Ascending aorta (tissue), 2 donors: ENCODE measurements around the gene MECR. TPM values are rescaled to one million over a fixed set of nuclear protein-coding genes. Genes with fewer than 3 reads are reported as not detected.

ENCODE experiments used
- DNase-seq, 2 donors: peaks; one replicate each; pipeline ENCODE4 v3.0.0-alpha.2; 2019; ENCODE audit warnings: low spot score in 2 of 2
- H3K27ac ChIP-seq, 2 donors: fragments of 200-600 bp; sonication (generic); one replicate each; pipeline ENCODE4 v1.5.1; 2016 to 2017; ENCODE audit warnings: mild to moderate bottlenecking in 1 of 2
- H3K27me3 ChIP-seq: fragments of 200-600 bp; sonication (generic); one replicate; pipeline ENCODE4 v1.5.1; 2017
- H3K36me3 ChIP-seq, 2 donors: fragments of 200-600 bp; sonication (generic); one replicate each; pipeline ENCODE4 v1.5.1; 2016
- H3K4me1 ChIP-seq, 2 donors: fragments of 200-600 bp; sonication (generic); one replicate each; pipeline ENCODE4 v1.5.1; 2016 to 2017; ENCODE audit warnings: mild to moderate bottlenecking in 1 of 2
- H3K4me3 ChIP-seq, 2 donors: fragments of 200-600 bp; sonication (generic); one replicate each; pipeline ENCODE4 v1.5.1; 2016 to 2017; ENCODE audit warnings: mild to moderate bottlenecking in 1 of 2
- H3K9me3 ChIP-seq, 2 donors: fragments of 200-600 bp; sonication (generic); one replicate each; pipeline ENCODE4 v1.5.1; 2016
- CTCF ChIP-seq, 3 experiments: fragments of 200-600 bp in 2 of 3; fragments of 450-650 bp in 1 of 3; sonication (generic) in 2 of 3; IDR thresholded peaks; one replicate each; pipeline ENCODE4 v1.5.1; 2016 to 2019; ENCODE audit warnings: antibody characterized with exemption in 3 of 3, mild to moderate bottlenecking in 1 of 3, moderate library complexity in 1 of 3
- intact Hi-C: fragments of 100-400 bp; cut with DNase I; formaldehyde crosslinking; loops from one replicate; pipeline ENCODE4 v1.15.1; 2023
- total RNA-seq: library from RNA; depleted of rRNA; stranded (reverse); fragments of >200 nt; gene quantifications from one replicate; pipeline ENCODE4 v1.1.0, GENCODE V29; 2016

Gene MECR
- total RNA-seq, 1 donor from 2014 or later: 1.2 TPM

- H3K4me1 ChIP-seq: peaks cover 0 to 8% of the 10 kb centered on the region in 2 donors
Observed at GRCh38 chr1:29171521-29171920, 59.2 kb downstream of the MECR start.

GRCh38 chr1:29171089-29171488, 59.6 kb downstream of the MECR start:
- intact Hi-C loops: no loop called here
- Histone ChIP-seq H3K9me3 (no peaks in the 10 kb centered on the region), H3K36me3 (peaks cover 14 to 31% of the 10 kb centered on the region in 2 donors), H3K4me1 (peaks cover 0 to 8% of the 10 kb centered on the region in 2 donors), H3K4me3 (no peak overlapping the region), H3K27ac (no peak overlapping the region), H3K27me3 (no peaks in the 10 kb centered on the region)
- no peak for TF ChIP-seq CTCF (IDR thresholded peaks at IDR 0.05)
- DNase-seq: no peak

More at GRCh38 chr1:29171521-29171920, 59.2 kb downstream of the MECR start:
- H3K27ac ChIP-seq: no peak overlapping the region
- no peaks in the 10 kb centered on the region for H3K27me3 ChIP-seq
- TF ChIP-seq CTCF (IDR thresholded peaks at IDR 0.05): no peak
- H3K4me3 ChIP-seq: no peak overlapping the region
- intact Hi-C loops: no loop called here
- no peaks in the 10 kb centered on the region for H3K9me3 ChIP-seq
- no peak for DNase-seq
- H3K36me3 ChIP-seq: peaks cover 10 to 27% of the 10 kb centered on the region in 2 donors

- no peak overlapping the region for H3K27ac ChIP-seq
- TF ChIP-seq CTCF (IDR thresholded peaks at IDR 0.05): no peak
- no peak for DNase-seq
- peaks cover 18 to 41% of the 10 kb centered on the region in 2 donors for H3K36me3 ChIP-seq
- peaks cover 0 to 5% of the 10 kb centered on the region in 2 donors for H3K4me1 ChIP-seq
- H3K4me3 ChIP-seq: no peak overlapping the region
- no peaks in the 10 kb centered on the region for H3K9me3 ChIP-seq
- no peaks in the 10 kb centered on the region for H3K27me3 ChIP-seq
- intact Hi-C loops: no loop called here
Observed at GRCh38 chr1:29169976-29170375, 60.8 kb downstream of the MECR start.

GRCh38 chr1:29167904-29168303, 62.8 kb downstream of the MECR start:
- Histone ChIP-seq H3K27me3 (no peaks in the 10 kb centered on the region), H3K27ac (no peak overlapping the region), H3K4me1 (peaks cover 0 to 5% of the 10 kb centered on the region in 2 donors), H3K4me3 (no peak overlapping the region), H3K36me3 (peaks cover 18 to 45% of the 10 kb centered on the region in 2 donors), H3K9me3 (no peaks in the 10 kb centered on the region)
- no peak for DNase-seq
- TF ChIP-seq CTCF (IDR thresholded peaks at IDR 0.05): no peak
- intact Hi-C loops: no loop called here

GRCh38 chr1:29166291-29166878, 64.3 kb downstream of the MECR start:
- Histone ChIP-seq H3K36me3 (peaks cover 18 to 39% of the 10 kb centered on the region in 2 donors), H3K4me1 (peaks cover 0 to 9% of the 10 kb centered on the region in 2 donors), H3K27ac (no peak overlapping the region), H3K27me3 (no peaks in the 10 kb centered on the region), H3K9me3 (no peaks in the 10 kb centered on the region), H3K4me3 (no peak overlapping the region)
- TF ChIP-seq CTCF (IDR thresholded peaks at IDR 0.05): no peak
- intact Hi-C loops: no loop called here
- no peak for DNase-seq
